Colonic mucosa (tissue), 4 donors: ENCODE measurements around the gene DENND2D. TPM values are rescaled to one million over a fixed set of nuclear protein-coding genes. Genes with fewer than 3 reads are reported as not detected.

Experiments
- DNase-seq: peaks from one replicate; pipeline ENCODE4 v3.0.0-alpha.2; 2020
- H3K27ac ChIP-seq: fragments of 200-600 bp; one replicate; pipeline ENCODE4 v1.8.0; 2021
- H3K27me3 ChIP-seq: fragments of 200-600 bp; one replicate; pipeline ENCODE4 v1.8.0; 2021
- H3K36me3 ChIP-seq: fragments of 200-600 bp; one replicate; pipeline ENCODE4 v1.8.0; 2021
- H3K4me1 ChIP-seq: fragments of 200-600 bp; one replicate; pipeline ENCODE4 v1.8.0; 2021; ENCODE audit warnings: mild to moderate bottlenecking
- H3K4me3 ChIP-seq: fragments of 200-600 bp; one replicate; pipeline ENCODE4 v1.8.0; 2021
- H3K9ac ChIP-seq, 2 donors: one replicate each; pipeline ENCODE4 v1.7.0; 2013; ENCODE audit warnings: control low read depth in 2 of 2, low read depth in 2 of 2, low read length in 2 of 2
- H3K9me3 ChIP-seq: fragments of 200-600 bp; one replicate; pipeline ENCODE4 v1.8.0; 2021
- CTCF ChIP-seq: fragments of 200-600 bp; IDR thresholded peaks from one replicate; pipeline ENCODE4 v1.8.0; 2022; ENCODE audit warnings: antibody characterized with exemption, mild to moderate bottlenecking
- intact Hi-C: fragments of 100-400 bp; cut with DNase I; formaldehyde crosslinking; loops from one replicate; pipeline ENCODE4 v1.14.1; 2022
- total RNA-seq, 2 donors: library from RNA; stranded (reverse); fragmentation: NEBNext Ultra II Directional in 1 of 2; extraction: Animal tissue kit (Norgen Biotek cat#: 25700) in 1 of 2; gene quantifications; one replicate each; pipeline ENCODE4 v1.2.1, GENCODE V29; 2021
- donor health status: healthy.
- donor health status: DM: no; HTN: no; CAD: no.
- donor health status: DM: no; HTN: no; CAD: no.

The DENND2D gene
- 10 to 100 TPM; 51.0 to 65.2 TPM for total RNA-seq

GRCh38 chr1:111199881-111200801, at the start of gene DENND2D:
DENND2D (minus strand) TSS chr1:111200646; CDS start chr1:111200459, 187 bp downstream.
- Histone ChIP-seq H3K9ac (peak within 1 kb of the TSS; percentile 46 to 88), H3K27ac (peak within 1 kb of the TSS; percentile 92)

GRCh38 chr1:111249960-111250359, 49.5 kb upstream of the DENND2D start:
- no peaks in the 10 kb centered on the region for H3K4me1 ChIP-seq
- no peaks in the 10 kb centered on the region for H3K27me3 ChIP-seq
- no peaks in the 10 kb centered on the region for H3K36me3 ChIP-seq
- intact Hi-C loops: no loop called here
- no peak for DNase-seq
- no peak overlapping the region for H3K27ac ChIP-seq
- H3K9ac ChIP-seq: no peak overlapping the region
- no peaks in the 10 kb centered on the region for H3K9me3 ChIP-seq
- no peak for TF ChIP-seq CTCF
- H3K4me3 ChIP-seq: no peak overlapping the region

More at GRCh38 chr1:111199881-111200801, at the start of gene DENND2D:
- Histone ChIP-seq H3K4me1 (peaks cover 23% of the 10 kb centered on the region), H3K9me3 (no peaks in the 10 kb centered on the region), H3K27me3 (no peaks in the 10 kb centered on the region), H3K4me3 (peak within 1 kb of the TSS; percentile 14), H3K36me3 (peaks cover 6% of the 10 kb centered on the region)
- TF ChIP-seq CTCF: no peak
- intact Hi-C loops: no loop called here
- peak; percentile 73 for DNase-seq

GRCh38 chr1:111247125-111247838, 46.8 kb upstream of the DENND2D start:
- Histone ChIP-seq H3K36me3 (no peaks in the 10 kb centered on the region), H3K4me1 (no peaks in the 10 kb centered on the region), H3K27me3 (no peaks in the 10 kb centered on the region), H3K9ac (no peak overlapping the region), H3K9me3 (no peaks in the 10 kb centered on the region), H3K4me3 (no peak overlapping the region), H3K27ac (no peak overlapping the region)
- intact Hi-C loops: no loop called here
- no peak for DNase-seq
- TF ChIP-seq CTCF: no peak

GRCh38 chr1:111242805-111243523, 42.5 kb upstream of the DENND2D start:
- intact Hi-C loops: no loop called here
- Histone ChIP-seq H3K27me3 (no peaks in the 10 kb centered on the region), H3K27ac (no peak overlapping the region), H3K4me3 (no peak overlapping the region), H3K9me3 (no peaks in the 10 kb centered on the region), H3K36me3 (no peaks in the 10 kb centered on the region), H3K4me1 (no peaks in the 10 kb centered on the region), H3K9ac (no peak overlapping the region)
- DNase-seq: no peak
- TF ChIP-seq CTCF: no peak

- Histone ChIP-seq H3K9ac (no peak overlapping the region), H3K27me3 (no peaks in the 10 kb centered on the region), H3K36me3 (no peaks in the 10 kb centered on the region), H3K4me1 (no peaks in the 10 kb centered on the region), H3K9me3 (no peaks in the 10 kb centered on the region), H3K27ac (no peak overlapping the region), H3K4me3 (no peak overlapping the region)
- intact Hi-C loops: no loop called here
- no peak for TF ChIP-seq CTCF
- DNase-seq: no peak
These were observed 41.4 kb upstream of the DENND2D start for GRCh38 chr1:111241797-111242196.
